HepG2 (cell line): ENCODE data around the gene SGPL1. TPM values are rescaled to one million over a fixed set of nuclear protein-coding genes. Genes with fewer than 3 reads are reported as not detected.

ENCODE experiments used
- ADNP ChIP-seq: sonication (generic); formaldehyde crosslinking; IDR thresholded peaks from 2 replicates; pipeline ENCODE4 v1.4.0; 2020; ENCODE audit warnings: missing genetic modification reagents
- AGO2 ChIP-seq: fragments of 200-400 bp; formaldehyde crosslinking; optimal IDR thresholded peaks from 2 replicates; pipeline ENCODE3; 2017; ENCODE audit warnings: mild to moderate bottlenecking, low read depth, low read length, moderate library complexity
- BRF2 ChIP-seq: sonication (generic); formaldehyde crosslinking; IDR thresholded peaks from 2 replicates; pipeline ENCODE4 v1.8.1; 2022; ENCODE audit warnings: mild to moderate bottlenecking, missing genetic modification reagents
- FOXC1 ChIP-seq: sonication (generic); formaldehyde crosslinking; IDR thresholded peaks from 2 replicates; pipeline ENCODE4 v1.8.0; 2022; ENCODE audit warnings: mild to moderate bottlenecking, missing genetic modification reagents, borderline replicate concordance
- GRHL1 ChIP-seq: sonication (generic); formaldehyde crosslinking; conservative IDR thresholded peaks from 2 replicates; pipeline ENCODE4 v1.8.0; 2022; ENCODE audit warnings: missing genetic modification reagents
- HDAC2 ChIP-seq: sonication (generic); formaldehyde crosslinking; IDR thresholded peaks from 2 replicates; pipeline ENCODE4 v1.4.0; 2020; ENCODE audit warnings: missing genetic modification reagents
- HNRNPL ChIP-seq: fragments of 200-400 bp; formaldehyde crosslinking; IDR thresholded peaks from 2 replicates; pipeline ENCODE4 v1.6.1; 2017; ENCODE audit warnings: mild to moderate bottlenecking, low read depth, low read length
- IRF1 ChIP-seq: sonication (generic); formaldehyde crosslinking; IDR thresholded peaks from 2 replicates; pipeline ENCODE4 v1.4.0; 2020; ENCODE audit warnings: low read depth, mild to moderate bottlenecking, missing genetic modification reagents
- MBNL3 ChIP-seq: fragments of 250-450 bp; sonication (Bioruptor Pico); conservative IDR thresholded peaks from 2 replicates; pipeline ENCODE4 v1.8.0; 2022; ENCODE audit warnings: mild to moderate bottlenecking, inconsistent platforms
- PHF8 ChIP-seq: sonication (generic); formaldehyde crosslinking; IDR thresholded peaks from 2 replicates; pipeline ENCODE4 v1.5.0; 2020; ENCODE audit warnings: missing genetic modification reagents
- POLR2G ChIP-seq: fragments of 200-400 bp; formaldehyde crosslinking; IDR thresholded peaks from 2 replicates; pipeline ENCODE4 v1.6.1; 2018; ENCODE audit warnings: mild to moderate bottlenecking, low read depth, low read length, moderate library complexity
- PTBP1 ChIP-seq: fragments of 200-400 bp; formaldehyde crosslinking; IDR thresholded peaks from 2 replicates; pipeline ENCODE4 v1.6.1; 2018; ENCODE audit warnings: low read length, low read depth; ENCODE audit not compliant: poor library complexity, severe bottlenecking
- RNF219 ChIP-seq: sonication (generic); formaldehyde crosslinking; IDR thresholded peaks from 2 replicates; pipeline ENCODE4 v1.5.0; 2020; ENCODE audit warnings: mild to moderate bottlenecking, missing genetic modification reagents
- SNAPC2 ChIP-seq: sonication (generic); formaldehyde crosslinking; IDR thresholded peaks from 2 replicates; pipeline ENCODE4 v1.8.1; 2022; ENCODE audit warnings: mild to moderate bottlenecking, missing genetic modification reagents
- SOX13 ChIP-seq, 3 experiments: fragments of 450-650 bp in 1 of 3; sonication (generic) in 1 of 3; formaldehyde crosslinking in 1 of 3; IDR thresholded peaks in 2 of 3; conservative IDR thresholded peaks in 1 of 3; 2 replicates each; pipeline versions ENCODE4 v1.5.0 to v1.6.1; 2016 to 2020; ENCODE audit warnings: antibody characterized with exemption in 1 of 3, mild to moderate bottlenecking in 1 of 3, missing compliant biosample characterization in 1 of 3, missing genetic modification reagents in 1 of 3, moderate library complexity in 1 of 3
- SP2 ChIP-seq: sonication (generic); formaldehyde crosslinking; IDR thresholded peaks from 2 replicates; pipeline ENCODE4 v1.5.1; 2020; ENCODE audit warnings: mild to moderate bottlenecking, missing genetic modification reagents
- TEAD2 ChIP-seq: sonication (generic); formaldehyde crosslinking; IDR thresholded peaks from 2 replicates; pipeline ENCODE4 v1.9.0; 2021; ENCODE audit warnings: missing genetic modification reagents
- THYN1 ChIP-seq: sonication (generic); formaldehyde crosslinking; IDR thresholded peaks from 2 replicates; pipeline ENCODE4 v1.8.1; 2023; ENCODE audit warnings: low read depth, mild to moderate bottlenecking, moderate library complexity, missing genetic modification reagents, borderline replicate concordance
- XRCC5 ChIP-seq: fragments of 200-400 bp; formaldehyde crosslinking; optimal IDR thresholded peaks from 2 replicates; pipeline ENCODE3; 2017; ENCODE audit warnings: mild to moderate bottlenecking, low read length
- ZFP41 ChIP-seq: sonication (generic); formaldehyde crosslinking; IDR thresholded peaks from 2 replicates; pipeline ENCODE4 v1.4.0; 2020; ENCODE audit warnings: mild to moderate bottlenecking, missing genetic modification reagents, borderline replicate concordance
- ZNF225 ChIP-seq: sonication (generic); formaldehyde crosslinking; IDR thresholded peaks from 2 replicates; pipeline ENCODE4 v1.4.0; 2020; ENCODE audit warnings: mild to moderate bottlenecking, missing genetic modification reagents
- ZNF446 ChIP-seq: sonication (generic); formaldehyde crosslinking; IDR thresholded peaks from 2 replicates; pipeline ENCODE4 v1.5.0; 2020; ENCODE audit warnings: mild to moderate bottlenecking, missing genetic modification reagents
- ZNF549 ChIP-seq: sonication (generic); formaldehyde crosslinking; IDR thresholded peaks from 2 replicates; pipeline ENCODE4 v1.5.0; 2020; ENCODE audit warnings: missing genetic modification reagents
- polyA plus RNA-seq, 8 experiments: library from polyadenylated mRNA; depleted of rRNA in 3 of 8; stranded (reverse) in 7 of 8; unstranded in 1 of 8; fragments of >200 nt; fragmentation: Illumina TruSeq in 4 of 8; extraction: Trizol in 4 of 8; gene quantifications; 2 replicates each; pipeline versions ENCODE4 v1.2.1 to v1.2.3, GENCODE V29; 2011 to 2016; ENCODE audit warnings: low read depth in 4 of 8, missing spikeins in 1 of 8, mixed read lengths in 1 of 8; ENCODE audit not compliant: insufficient read depth in 1 of 8
- total RNA-seq, 5 experiments: library from RNA; depleted of rRNA; stranded (reverse); fragments of >200 nt; fragmentation: Illumina TruSeq; extraction: Trizol; gene quantifications; 2 replicates each; pipeline ENCODE4 v1.2.3, GENCODE V29; 2016; ENCODE audit warnings: low read depth in 1 of 5

SGPL1 gene
- total and polyA plus RNA-seq, 2 of the 13 experiments (the other 11 are each of a cell fraction or from before 2014, with no cell fraction given): 17.6 to 25.0 TPM

- TF ChIP-seq SNAPC2 (CRISPR knock-in tag) (no peak), RNF219 (CRISPR knock-in tag) (no peak), ZNF446 (CRISPR knock-in tag) (no peak), FOXC1 (CRISPR knock-in tag) (no peak), PHF8 (CRISPR knock-in tag) (peak; percentile 88), IRF1 (CRISPR knock-in tag) (no peak), ZNF225 (CRISPR knock-in tag) (peak; percentile 80), PTBP1 (no peak), BRF2 (CRISPR knock-in tag) (no peak), HNRNPL (peak; percentile 71; the same call in 1 of the 2 replicates), POLR2G (peak; percentile 55), AGO2 (peak; percentile 78), SP2 (0 out of 2 replicates have a peak, but pooled peaks have one; percentile 13), HDAC2 (CRISPR knock-in tag) (no peak), MBNL3 (CRISPR knock-in tag) (no peak), ADNP (CRISPR knock-in tag) (no peak), ZNF549 (CRISPR knock-in tag) (no peak), XRCC5 (no peak), ZFP41 (CRISPR knock-in tag) (0 out of 2 replicates have a peak, but pooled peaks have one; percentile 49), GRHL1 (CRISPR knock-in tag) (no peak), THYN1 (CRISPR knock-in tag) (no peak), SOX13 (IDR thresholded peaks at IDR 0.05) (no peak), SOX13 (CRISPR knock-in tag; conservative IDR thresholded peaks at IDR 0.05 in 1 of 2, IDR thresholded peaks at IDR 0.05 in 1 of 2) (peak in 1 of 2 experiments; percentile 19; a peak in 1 of 4 replicates), TEAD2 (no peak)
These were observed 72.4 kb downstream of the SGPL1 start, which contains the start of gene PCBD1 (continued) for GRCh38 chr10:70887804-70888800.
